ENCODE measurements around the gene STIM2. TPM values are rescaled to one million over a fixed set of nuclear protein-coding genes. Genes with fewer than 3 reads are reported as not detected.

The STIM2 gene
- total and polyA plus RNA-seq, 9 of the 15 experiments (the other 6 are each of a cell fraction or from before 2014, with no cell fraction given), result 7.2 to 26.8 (median 15.4) TPM

GRCh38 chr4:27006646-27007045, 146.0 kb downstream of the STIM2 start:
- Histone ChIP-seq H3K9ac (ENCODE audit: insufficient read depth in 1 of 2, low read depth in 2 of 2, low read length in 2 of 2) (no peak overlapping the region), H3K79me2 (ENCODE audit: control insufficient read depth, insufficient read depth, low read length) (no peaks in the 10 kb centered on the region), H2AFZ (ENCODE audit: low read depth, low read length) (no peak overlapping the region), H3K4me1 (replicated peaks in 1 of 2; ENCODE audit: control insufficient read depth in 2 of 2, insufficient read depth in 2 of 2, low read length in 2 of 2) (no peaks in the 10 kb centered on the region), H3K36me3 (ENCODE audit: control insufficient read depth, insufficient read depth, low read length) (peaks cover 10% of the 10 kb centered on the region; the same call in 2 of the 3 replicates), H3K27me3 (ENCODE audit: control insufficient read depth in 2 of 2, insufficient read depth in 2 of 2, low read length in 2 of 2) (no peaks in the 10 kb centered on the region), H3K4me2 (ENCODE audit: insufficient read depth, low read length) (no peak overlapping the region), H3K9me1 (ENCODE audit: control insufficient read depth, insufficient read depth, low read length) (no peaks in the 10 kb centered on the region), H3K27ac (ENCODE audit: extremely low read depth, low read depth, low read length) (no peak overlapping the region), H3K9me3 (replicated peaks; ENCODE audit: control insufficient read depth, insufficient read depth, low read depth, low read length) (no peaks in the 10 kb centered on the region), H3K4me3 (no peak overlapping the region), H4K20me1 (replicated peaks; ENCODE audit: control insufficient read depth, insufficient read depth, low read length) (no peaks in the 10 kb centered on the region)
- ChIA-PET POLR2A (interaction anchor here (0.8 kb wide), 1 partner anchor 888 kb away, joined by 3 read pairs; no protein-coding TSS in a partner anchor), CTCF (ENCODE audit: low intra/inter-chr PET ratio) (no interaction called here)
- FAIRE-seq (no peak), ATAC-seq (no peak), DNase-seq (ENCODE audit: extremely low read depth in 1 of 4, low spot score in 3 of 4) (no peak)
- intact Hi-C loops (cut with micrococcal nuclease), result no loop called here
- BruUV-seq (replicated peaks), result no TSS peak
- WGBS (ENCODE audit: insufficient coverage, low coverage, missing lambda C conversion rate), result 13% methylated on average over 2 of the region's 2 CpGs
- in situ Hi-C loops (cut with MboI), result no loop called here
- TF ChIP-seq SAFB2 (IDR thresholded peaks at IDR 0.05; ENCODE audit: borderline replicate concordance, low read depth, low read length, severe bottlenecking) (no peak), KAT8 (IDR thresholded peaks at IDR 0.05; ENCODE audit: low read depth) (no peak), CEBPZ (IDR thresholded peaks at IDR 0.05; ENCODE audit: borderline replicate concordance, low read depth, low read length) (no peak), PHTF2 (CRISPR knock-in tag; IDR thresholded peaks at IDR 0.05) (no peak)
- TF ChIP-seq, protein P1, sequence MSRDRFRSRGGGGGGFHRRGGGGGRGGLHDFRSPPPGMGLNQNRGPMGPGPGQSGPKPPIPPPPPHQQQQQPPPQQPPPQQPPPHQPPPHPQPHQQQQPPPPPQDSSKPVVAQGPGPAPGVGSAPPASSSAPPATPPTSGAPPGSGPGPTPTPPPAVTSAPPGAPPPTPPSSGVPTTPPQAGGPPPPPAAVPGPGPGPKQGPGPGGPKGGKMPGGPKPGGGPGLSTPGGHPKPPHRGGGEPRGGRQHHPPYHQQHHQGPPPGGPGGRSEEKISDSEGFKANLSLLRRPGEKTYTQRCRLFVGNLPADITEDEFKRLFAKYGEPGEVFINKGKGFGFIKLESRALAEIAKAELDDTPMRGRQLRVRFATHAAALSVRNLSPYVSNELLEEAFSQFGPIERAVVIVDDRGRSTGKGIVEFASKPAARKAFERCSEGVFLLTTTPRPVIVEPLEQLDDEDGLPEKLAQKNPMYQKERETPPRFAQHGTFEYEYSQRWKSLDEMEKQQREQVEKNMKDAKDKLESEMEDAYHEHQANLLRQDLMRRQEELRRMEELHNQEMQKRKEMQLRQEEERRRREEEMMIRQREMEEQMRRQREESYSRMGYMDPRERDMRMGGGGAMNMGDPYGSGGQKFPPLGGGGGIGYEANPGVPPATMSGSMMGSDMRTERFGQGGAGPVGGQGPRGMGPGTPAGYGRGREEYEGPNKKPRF (IDR thresholded peaks at IDR 0.05; ENCODE audit: low read depth, low read length), result no peak
- TF ChIP-seq, protein P2, sequence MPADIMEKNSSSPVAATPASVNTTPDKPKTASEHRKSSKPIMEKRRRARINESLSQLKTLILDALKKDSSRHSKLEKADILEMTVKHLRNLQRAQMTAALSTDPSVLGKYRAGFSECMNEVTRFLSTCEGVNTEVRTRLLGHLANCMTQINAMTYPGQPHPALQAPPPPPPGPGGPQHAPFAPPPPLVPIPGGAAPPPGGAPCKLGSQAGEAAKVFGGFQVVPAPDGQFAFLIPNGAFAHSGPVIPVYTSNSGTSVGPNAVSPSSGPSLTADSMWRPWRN (IDR thresholded peaks at IDR 0.05; ENCODE audit: low read depth), result no peak
- TF ChIP-seq, protein P3, sequence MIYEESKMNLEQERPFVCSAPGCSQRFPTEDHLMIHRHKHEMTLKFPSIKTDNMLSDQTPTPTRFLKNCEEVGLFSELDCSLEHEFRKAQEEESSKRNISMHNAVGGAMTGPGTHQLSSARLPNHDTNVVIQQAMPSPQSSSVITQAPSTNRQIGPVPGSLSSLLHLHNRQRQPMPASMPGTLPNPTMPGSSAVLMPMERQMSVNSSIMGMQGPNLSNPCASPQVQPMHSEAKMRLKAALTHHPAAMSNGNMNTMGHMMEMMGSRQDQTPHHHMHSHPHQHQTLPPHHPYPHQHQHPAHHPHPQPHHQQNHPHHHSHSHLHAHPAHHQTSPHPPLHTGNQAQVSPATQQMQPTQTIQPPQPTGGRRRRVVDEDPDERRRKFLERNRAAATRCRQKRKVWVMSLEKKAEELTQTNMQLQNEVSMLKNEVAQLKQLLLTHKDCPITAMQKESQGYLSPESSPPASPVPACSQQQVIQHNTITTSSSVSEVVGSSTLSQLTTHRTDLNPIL (CRISPR knock-in tag; IDR thresholded peaks at IDR 0.05), result no peak
- TF ChIP-seq, protein P4, sequence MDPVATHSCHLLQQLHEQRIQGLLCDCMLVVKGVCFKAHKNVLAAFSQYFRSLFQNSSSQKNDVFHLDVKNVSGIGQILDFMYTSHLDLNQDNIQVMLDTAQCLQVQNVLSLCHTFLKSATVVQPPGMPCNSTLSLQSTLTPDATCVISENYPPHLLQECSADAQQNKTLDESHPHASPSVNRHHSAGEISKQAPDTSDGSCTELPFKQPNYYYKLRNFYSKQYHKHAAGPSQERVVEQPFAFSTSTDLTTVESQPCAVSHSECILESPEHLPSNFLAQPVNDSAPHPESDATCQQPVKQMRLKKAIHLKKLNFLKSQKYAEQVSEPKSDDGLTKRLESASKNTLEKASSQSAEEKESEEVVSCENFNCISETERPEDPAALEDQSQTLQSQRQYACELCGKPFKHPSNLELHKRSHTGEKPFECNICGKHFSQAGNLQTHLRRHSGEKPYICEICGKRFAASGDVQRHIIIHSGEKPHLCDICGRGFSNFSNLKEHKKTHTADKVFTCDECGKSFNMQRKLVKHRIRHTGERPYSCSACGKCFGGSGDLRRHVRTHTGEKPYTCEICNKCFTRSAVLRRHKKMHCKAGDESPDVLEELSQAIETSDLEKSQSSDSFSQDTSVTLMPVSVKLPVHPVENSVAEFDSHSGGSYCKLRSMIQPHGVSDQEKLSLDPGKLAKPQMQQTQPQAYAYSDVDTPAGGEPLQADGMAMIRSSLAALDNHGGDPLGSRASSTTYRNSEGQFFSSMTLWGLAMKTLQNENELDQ (CRISPR knock-in tag; IDR thresholded peaks at IDR 0.05; ENCODE audit: borderline replicate concordance), result no peak
- TF ChIP-seq, protein P5, sequence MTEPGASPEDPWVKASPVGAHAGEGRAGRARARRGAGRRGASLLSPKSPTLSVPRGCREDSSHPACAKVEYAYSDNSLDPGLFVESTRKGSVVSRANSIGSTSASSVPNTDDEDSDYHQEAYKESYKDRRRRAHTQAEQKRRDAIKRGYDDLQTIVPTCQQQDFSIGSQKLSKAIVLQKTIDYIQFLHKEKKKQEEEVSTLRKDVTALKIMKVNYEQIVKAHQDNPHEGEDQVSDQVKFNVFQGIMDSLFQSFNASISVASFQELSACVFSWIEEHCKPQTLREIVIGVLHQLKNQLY (CRISPR knock-in tag; conservative IDR thresholded peaks at IDR 0.05), result no peak

Measured in K562 (cell line).